ENCODE data around the gene FCAR.
"Not testable (repeated sequence)": the region's sequence is repeated elsewhere in the genome, so short reads cannot be mapped to it uniquely, and the experiment has no call there.

The FCAR gene

GRCh38 chr19:54893406-54893805 is 19.4 kb downstream of the FCAR start:
- DNase-seq (ENCODE audit: low read depth in 4 of 4, low spot score in 1 of 4), result no peak

- not testable (repeated sequence) for DNase-seq (ENCODE audit: low read depth in 4 of 4, low spot score in 1 of 4)
Measured at GRCh38 chr19:54894106-54894505, 20.1 kb downstream of the FCAR start.

- no peak for DNase-seq (ENCODE audit: low read depth in 4 of 4, low spot score in 1 of 4)
Measured at GRCh38 chr19:54896036-54896435, 22.0 kb downstream of the FCAR start.

- DNase-seq (ENCODE audit: low read depth in 4 of 4, low spot score in 1 of 4), result not testable (repeated sequence)
Measured at GRCh38 chr19:54898685-54899084, 24.6 kb downstream of the FCAR start.

DNA sequence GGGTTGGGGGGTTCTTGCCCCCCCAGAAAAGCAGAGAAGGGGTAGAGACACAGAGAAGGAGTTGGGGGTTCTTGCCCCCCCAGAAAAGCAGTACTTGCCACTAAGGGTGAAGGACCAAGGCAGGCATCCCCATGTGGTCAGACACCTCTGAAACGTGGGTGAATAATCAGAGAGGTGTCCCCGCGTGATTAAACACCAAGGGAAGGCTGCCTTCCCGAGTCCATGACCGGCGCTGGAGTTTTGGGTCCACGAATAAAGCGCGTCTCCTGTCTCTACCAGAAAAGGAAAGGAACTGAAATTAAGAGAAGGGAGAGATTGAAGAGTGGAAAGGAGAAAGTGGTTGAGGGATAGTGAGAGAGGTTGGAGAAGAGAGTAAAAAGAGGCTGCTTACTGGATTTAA is 25.6 kb downstream of the FCAR start:
- not testable (repeated sequence) for DNase-seq (ENCODE audit: low read depth in 4 of 4, low spot score in 1 of 4)

- not testable (repeated sequence) for DNase-seq (ENCODE audit: low read depth in 4 of 4, low spot score in 1 of 4)
Measured at GRCh38 chr19:54901153-54901552, 27.1 kb downstream of the FCAR start.

DNA sequence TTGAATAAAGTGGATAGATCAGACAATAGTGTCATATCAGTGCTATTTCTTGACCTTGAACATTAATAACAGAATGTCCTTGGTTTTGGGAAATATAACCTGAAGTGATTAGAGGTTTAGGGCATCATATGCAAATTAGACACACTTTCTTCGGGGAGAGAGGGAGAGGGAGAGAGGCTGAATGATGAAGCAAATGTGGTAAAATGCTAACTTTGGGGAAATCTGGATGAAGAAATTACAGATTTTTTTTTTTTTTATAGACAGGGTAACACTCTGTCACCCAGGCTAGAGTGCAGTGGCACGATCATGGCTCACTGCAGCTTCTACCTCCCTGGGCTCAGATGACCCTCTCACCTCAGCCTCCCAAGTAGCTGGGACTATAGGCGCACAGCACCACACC is 28.0 kb downstream of the FCAR start:
- no peak for DNase-seq (ENCODE audit: low read depth in 4 of 4, low spot score in 1 of 4)

DNA sequence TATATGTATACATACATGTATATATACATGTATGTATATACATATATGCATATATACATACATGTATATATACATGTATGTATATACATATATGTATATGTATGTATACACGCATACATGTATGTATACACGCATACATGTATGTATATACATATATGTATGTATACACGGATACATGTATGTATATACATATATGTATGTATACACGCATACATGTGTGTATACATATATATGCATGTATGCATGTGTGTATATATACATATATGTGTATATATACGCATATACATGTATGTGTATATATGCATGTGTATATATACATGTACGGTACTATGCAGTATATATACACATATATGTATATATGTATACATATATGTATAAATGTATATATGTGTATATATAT is 29.3 kb downstream of the FCAR start:
- no peak for DNase-seq (ENCODE audit: low read depth in 4 of 4, low spot score in 1 of 4)

DNA sequence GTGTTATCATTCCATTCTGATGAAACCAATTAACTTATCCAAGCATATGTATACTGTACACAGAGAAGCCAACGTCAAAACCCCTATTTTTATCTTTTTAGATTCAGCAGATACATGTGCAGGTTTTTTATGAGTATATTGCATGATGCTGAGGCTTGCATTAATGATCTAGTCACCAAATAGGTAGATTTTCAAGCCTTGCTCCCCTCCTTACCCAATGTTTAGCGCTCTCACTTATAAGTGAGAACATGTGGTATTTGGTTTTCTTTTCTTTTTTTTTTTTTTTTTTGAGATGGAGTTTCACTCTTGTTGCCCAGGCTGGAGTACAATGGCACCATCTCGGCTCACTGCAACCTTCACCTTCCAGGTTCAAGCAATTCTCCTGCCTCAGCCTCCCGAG is 30.2 kb downstream of the FCAR start:
- DNase-seq (ENCODE audit: low read depth in 4 of 4, low spot score in 1 of 4), result not testable (repeated sequence)

DNA sequence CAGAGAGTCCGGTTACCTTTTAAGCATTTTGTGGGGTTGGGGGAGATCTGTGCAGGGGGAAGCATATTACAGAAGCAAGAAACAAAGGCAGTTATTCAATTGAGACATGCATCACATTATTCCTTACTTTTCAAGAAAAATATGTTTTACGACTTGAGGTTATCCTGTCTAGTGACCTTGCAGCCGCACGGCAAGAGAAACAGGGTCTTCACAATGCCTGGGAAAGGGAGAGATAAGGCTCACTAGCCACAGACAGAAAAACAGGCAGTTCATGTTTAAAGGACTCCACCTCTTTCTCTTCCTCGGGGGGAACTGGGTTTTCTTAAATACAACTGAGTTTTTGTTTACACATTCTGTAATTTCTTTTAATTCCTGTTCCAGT is 31.4 kb downstream of the FCAR start:
- no peak for DNase-seq (ENCODE audit: low read depth in 4 of 4, low spot score in 1 of 4)

- DNase-seq (ENCODE audit: low read depth in 4 of 4, low spot score in 1 of 4), result no peak
Measured at GRCh38 chr19:54905803-54906511, 31.9 kb downstream of the FCAR start, which contains the start of gene NCR1. NCR1 (plus strand) TSS chr19:54906148; CDS start chr19:54906188, 40 bp downstream.

- no peak for DNase-seq (ENCODE audit: low read depth in 4 of 4, low spot score in 1 of 4)
Measured at GRCh38 chr19:54906819-54907218, 32.8 kb downstream of the FCAR start.

DNA sequence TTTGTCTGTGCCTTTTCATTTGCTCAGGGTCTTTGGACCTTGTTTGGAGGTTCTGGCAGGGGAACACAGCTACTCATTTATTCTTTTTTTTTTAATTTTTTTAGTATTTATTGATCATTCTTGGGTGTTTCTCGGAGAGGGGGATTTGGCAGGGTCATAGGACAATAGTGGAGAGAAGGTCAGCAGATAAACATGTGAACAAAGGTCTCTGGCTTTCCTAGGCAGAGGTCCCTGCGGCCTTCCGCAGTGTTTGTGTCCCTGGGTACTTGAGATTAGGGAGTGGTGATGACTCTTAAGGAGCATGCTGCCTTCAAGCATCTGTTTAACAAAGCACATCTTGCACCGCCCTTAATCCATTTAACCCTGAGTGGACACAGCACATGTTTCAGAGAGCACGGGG is 33.9 kb downstream of the FCAR start:
- DNase-seq (ENCODE audit: low read depth in 4 of 4, low spot score in 1 of 4), result not testable (repeated sequence)

DNA sequence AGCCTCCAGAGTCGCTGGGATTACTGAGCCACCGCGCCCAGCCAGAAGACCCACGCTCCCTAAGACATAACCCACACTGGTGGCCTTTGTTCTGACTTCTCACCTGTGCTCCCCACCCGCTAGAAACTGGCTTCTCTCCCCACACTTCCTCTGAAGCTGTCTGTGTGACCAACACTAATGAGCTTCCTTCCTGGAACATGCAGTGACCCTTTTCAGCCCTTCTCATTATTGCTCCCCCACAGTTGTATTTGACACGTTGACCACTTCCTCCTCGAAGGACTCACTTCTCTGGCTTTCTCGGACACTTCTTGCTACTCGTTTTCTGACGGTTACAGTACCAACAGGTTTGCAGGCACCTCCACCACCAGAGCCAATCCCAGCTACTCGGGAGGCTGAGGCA is 42.8 kb downstream of the FCAR start:
- no peak for DNase-seq (ENCODE audit: low read depth in 4 of 4, low spot score in 1 of 4)

GRCh38 chr19:54918499-54918898 is 44.5 kb downstream of the FCAR start:
- no peak for DNase-seq (ENCODE audit: low read depth in 4 of 4, low spot score in 1 of 4)

GRCh38 chr19:54919646-54920563 is 45.9 kb downstream of the FCAR start:
- DNase-seq (ENCODE audit: low read depth in 4 of 4, low spot score in 1 of 4), result not testable (repeated sequence)

DNA sequence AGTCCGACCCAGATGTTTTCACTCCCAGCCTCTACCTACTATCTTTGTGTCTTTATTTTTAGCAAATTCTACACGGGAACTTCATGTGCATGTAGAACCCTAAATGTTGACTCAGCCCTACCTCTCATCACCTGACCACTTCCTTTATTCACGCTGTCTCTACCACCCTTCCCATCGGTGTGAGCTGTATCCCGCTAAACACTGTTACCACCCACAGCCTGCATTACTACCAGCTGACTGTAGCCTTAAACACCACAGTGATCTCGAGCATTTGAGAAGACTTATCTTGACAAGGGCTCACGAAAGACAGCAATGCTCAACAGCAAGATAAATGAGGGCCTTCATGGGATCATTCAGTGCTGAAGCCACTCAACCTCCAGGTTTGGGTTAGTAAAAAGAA is 47.0 kb downstream of the FCAR start:
- DNase-seq (ENCODE audit: low read depth in 4 of 4, low spot score in 1 of 4), result no peak

- DNase-seq (ENCODE audit: low read depth in 4 of 4, low spot score in 1 of 4), result no peak
Measured at GRCh38 chr19:54923276-54923675, 49.2 kb downstream of the FCAR start.

DNA sequence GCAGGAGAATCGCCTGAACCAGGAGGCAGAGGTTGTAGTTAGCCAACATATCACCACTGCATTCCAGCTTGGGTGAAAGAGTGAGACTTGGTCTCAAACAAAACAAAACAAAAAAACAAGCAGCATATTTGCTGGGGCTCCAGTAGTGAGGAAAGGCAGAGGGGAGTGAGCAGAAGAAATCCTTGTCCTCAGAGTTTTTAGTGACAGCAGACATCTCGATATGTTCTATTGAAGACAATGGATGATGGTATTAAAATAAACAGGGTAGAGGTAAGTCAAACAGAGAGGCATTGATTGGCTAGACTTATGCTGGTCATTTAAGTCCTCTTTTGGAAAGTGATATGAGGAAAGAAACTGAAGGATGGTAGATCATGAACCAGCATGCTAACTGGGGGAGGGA is 54.3 kb downstream of the FCAR start:
- DNase-seq (ENCODE audit: low read depth in 4 of 4, low spot score in 1 of 4), result no peak

DNA sequence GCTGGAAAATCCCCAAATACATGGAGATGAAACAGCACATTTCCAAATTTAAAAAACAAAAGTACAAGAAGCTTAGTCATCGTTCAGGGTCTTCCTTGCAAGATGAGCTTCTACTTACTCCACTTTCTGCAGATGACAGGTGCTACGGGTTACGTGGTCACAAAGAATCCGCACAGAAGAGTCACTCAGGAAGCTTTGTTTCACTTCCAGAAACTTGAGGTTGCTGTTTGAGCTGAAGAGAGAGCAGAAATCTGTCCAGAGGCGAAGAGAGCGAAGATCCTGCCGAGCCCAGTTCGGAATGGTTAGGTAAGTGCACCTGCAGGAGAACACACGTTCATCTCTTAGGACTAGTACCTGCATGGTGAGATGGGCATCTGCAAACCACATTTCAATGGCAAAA is 63.9 kb downstream of the FCAR start:
- no peak for DNase-seq (ENCODE audit: low read depth in 4 of 4, low spot score in 1 of 4)

DNA sequence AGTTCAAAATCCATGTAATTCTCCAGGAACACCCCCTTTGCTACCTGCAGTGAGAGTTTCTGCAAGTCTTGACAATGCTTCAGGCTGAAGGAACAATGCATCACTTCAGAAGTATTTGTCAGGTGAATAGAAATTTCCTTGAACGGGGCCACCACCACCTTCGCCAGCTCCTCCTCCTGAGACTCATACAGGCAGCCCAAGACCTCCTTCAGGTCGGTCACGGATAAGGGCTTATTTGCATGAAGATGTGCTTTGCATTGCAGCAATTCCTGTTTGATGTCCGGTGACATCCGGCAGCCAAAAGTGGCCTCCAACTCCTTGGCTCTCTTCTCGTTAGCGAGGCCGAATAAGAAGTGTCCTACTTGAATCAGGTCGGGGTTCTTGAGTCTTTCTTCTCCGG is 64.9 kb downstream of the FCAR start:
- no peak for DNase-seq (ENCODE audit: low read depth in 4 of 4, low spot score in 1 of 4)

GRCh38 chr19:54939538-54939937 is 65.5 kb downstream of the FCAR start:
- not testable (repeated sequence) for DNase-seq (ENCODE audit: low read depth in 4 of 4, low spot score in 1 of 4)
